PFSK-1 (cell line): Measurements from ENCODE around the gene MDFIC2.

ENCODE experiments used
- FOXP2 ChIP-seq: optimal IDR thresholded peaks from 2 replicates; pipeline ENCODE3; 2011; ENCODE audit warnings: borderline replicate concordance, control low read depth, inconsistent platforms; ENCODE audit not compliant: insufficient read depth; ENCODE audit errors: extremely low read length, extremely low read depth
- POLR2AphosphoS5 ChIP-seq: IDR thresholded peaks from 2 replicates; pipeline ENCODE4 v1.6.1; 2012; ENCODE audit warnings: low read depth, mild to moderate bottlenecking, control low read depth, low read length, moderate library complexity
- REST ChIP-seq, 2 experiments: IDR thresholded peaks; 2 replicates each; pipeline versions ENCODE4 v1.6.1 to v1.8.0; 2011 to 2012; ENCODE audit warnings: low read depth in 2 of 2, low read length in 2 of 2, control low read depth in 1 of 2, inconsistent platforms in 1 of 2, mild to moderate bottlenecking in 1 of 2, moderate library complexity in 1 of 2; ENCODE audit not compliant: insufficient read depth in 1 of 2
- SIN3A ChIP-seq: IDR thresholded peaks from 2 replicates; pipeline ENCODE4 v1.6.1; 2012; ENCODE audit warnings: mild to moderate bottlenecking, low read length, moderate library complexity, borderline replicate concordance; ENCODE audit not compliant: insufficient read depth
- TAF1 ChIP-seq: IDR thresholded peaks from 2 replicates; pipeline ENCODE4 v1.6.1; 2012; ENCODE audit warnings: low read length, control low read depth, borderline replicate concordance; ENCODE audit not compliant: insufficient read depth

Gene MDFIC2

GRCh38 chr3:70149714-70150400 lies 162.6 kb downstream of the MDFIC2 start:
- no peak for TF ChIP-seq POLR2AphosphoS5
- TF ChIP-seq FOXP2, result no peak
- TF ChIP-seq TAF1, result no peak
- TF ChIP-seq SIN3A, result no peak
- TF ChIP-seq REST (IDR thresholded peaks at IDR 0.05; ENCODE audit: insufficient read depth in 1 of 2, low read depth in 2 of 2, low read length in 2 of 2), result no peak
